ENCODE measurements around the gene ZNF248. TPM values are rescaled to one million over a fixed set of nuclear protein-coding genes. Genes with fewer than 3 reads are reported as not detected.

Gene ZNF248
- total RNA-seq, 1 donor from 2014 or later: 0.75 TPM

GRCh38 chr10:37754538-37755323 is 102.7 kb downstream of the ZNF248 start:
- peaks cover 8% of the 10 kb centered on the region for H3K9me3 Mint-ChIP-seq (ENCODE audit: unreplicated experiment)
- no peaks in the 10 kb centered on the region for H3K36me3 ChIP-seq (ENCODE audit: insufficient read depth, low read length)
- TF ChIP-seq CTCF (IDR thresholded peaks at IDR 0.05; ENCODE audit: insufficient read depth, low read depth, low read length) (no peak), EZH2 (IDR thresholded peaks at IDR 0.05; ENCODE audit: insufficient read depth, low read length) (no peak)

GRCh38 chr10:37752334-37752875 is 105.0 kb downstream of the ZNF248 start:
- no peaks in the 10 kb centered on the region for H3K4me1 ChIP-seq (ENCODE audit: insufficient read depth, low read length)
- no peak overlapping the region for H3K27ac ChIP-seq (ENCODE audit: low read depth, low read length)
- no peaks in the 10 kb centered on the region for H3K27me3 ChIP-seq (ENCODE audit: insufficient read depth, low read length)
- no peak overlapping the region for H3K9ac ChIP-seq (ENCODE audit: low read length)
- H3K9me3 ChIP-seq (ENCODE audit: insufficient read depth, low read depth, low read length): no peaks in the 10 kb centered on the region
- DNase-seq (ENCODE audit: low read depth): no peak
- H3K36me3 Mint-ChIP-seq (ENCODE audit: low read depth, unreplicated experiment): no peaks in the 10 kb centered on the region
- no peak overlapping the region for H3K4me3 Mint-ChIP-seq (ENCODE audit: unreplicated experiment)
- H3K4me1 Mint-ChIP-seq (ENCODE audit: low read depth, unreplicated experiment): no peaks in the 10 kb centered on the region
- no peaks in the 10 kb centered on the region for H4K20me1 ChIP-seq (ENCODE audit: insufficient read depth, low read length)
- H3K79me2 ChIP-seq (ENCODE audit: insufficient read depth, low read length): no peaks in the 10 kb centered on the region
- no peaks in the 10 kb centered on the region for H3K27me3 Mint-ChIP-seq (ENCODE audit: low read depth, unreplicated experiment)
- H3K27ac Mint-ChIP-seq (ENCODE audit: unreplicated experiment): no peak overlapping the region
- FAIRE-seq: no peak
- TF ChIP-seq CTCF (IDR thresholded peaks at IDR 0.05; ENCODE audit: insufficient read depth, low read depth, low read length): no peak
- TF ChIP-seq EZH2 (IDR thresholded peaks at IDR 0.05; ENCODE audit: insufficient read depth, low read length): no peak
- H3K9me3 Mint-ChIP-seq (ENCODE audit: unreplicated experiment): peaks cover 18% of the 10 kb centered on the region
- no peak overlapping the region for H3K4me3 ChIP-seq (ENCODE audit: insufficient read depth, low read depth, low read length)
- no peaks in the 10 kb centered on the region for H3K36me3 ChIP-seq (ENCODE audit: insufficient read depth, low read length)
- H3K4me2 ChIP-seq (ENCODE audit: low read length): no peak overlapping the region
- H2AFZ ChIP-seq (ENCODE audit: low read depth, low read length): no peak overlapping the region

More at GRCh38 chr10:37754538-37755323, 102.7 kb downstream of the ZNF248 start:
- Mint-ChIP-seq H3K4me1 (ENCODE audit: low read depth, unreplicated experiment) (no peaks in the 10 kb centered on the region), H3K4me3 (ENCODE audit: unreplicated experiment) (no peak overlapping the region), H3K27me3 (ENCODE audit: low read depth, unreplicated experiment) (no peaks in the 10 kb centered on the region), H3K27ac (ENCODE audit: unreplicated experiment) (no peak overlapping the region), H3K36me3 (ENCODE audit: low read depth, unreplicated experiment) (no peaks in the 10 kb centered on the region)
- Histone ChIP-seq H3K4me2 (ENCODE audit: low read length) (no peak overlapping the region), H3K9ac (ENCODE audit: low read length) (no peak overlapping the region), H2AFZ (ENCODE audit: low read depth, low read length) (no peak overlapping the region), H3K4me1 (ENCODE audit: insufficient read depth, low read length) (no peaks in the 10 kb centered on the region), H3K27ac (ENCODE audit: low read depth, low read length) (no peak overlapping the region), H3K27me3 (ENCODE audit: insufficient read depth, low read length) (no peaks in the 10 kb centered on the region), H3K79me2 (ENCODE audit: insufficient read depth, low read length) (no peaks in the 10 kb centered on the region), H3K4me3 (ENCODE audit: insufficient read depth, low read depth, low read length) (no peak overlapping the region), H4K20me1 (ENCODE audit: insufficient read depth, low read length) (no peaks in the 10 kb centered on the region), H3K9me3 (ENCODE audit: insufficient read depth, low read depth, low read length) (no peaks in the 10 kb centered on the region)
- no peak for FAIRE-seq
- no peak for DNase-seq (ENCODE audit: low read depth)

DNA sequence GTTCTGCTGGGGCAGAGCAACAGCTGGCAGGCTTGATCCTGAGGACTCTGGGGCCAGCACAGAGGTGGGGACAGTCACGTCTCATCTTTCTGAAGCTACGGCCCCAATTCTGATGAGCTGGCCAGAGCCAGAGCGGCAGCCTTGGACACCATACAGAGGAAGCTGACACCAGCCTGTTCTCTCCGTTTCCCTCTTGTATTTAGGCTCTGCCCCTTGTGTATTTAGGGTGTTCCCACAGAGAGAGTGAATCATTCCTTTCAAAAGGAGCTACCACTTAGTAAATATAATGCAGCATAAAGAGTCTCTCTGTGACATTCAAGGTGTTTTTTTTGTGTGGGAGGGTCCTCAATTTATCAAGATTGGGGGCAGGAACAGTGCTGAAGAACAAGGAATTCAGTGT is 109.2 kb downstream of the ZNF248 start:
- H3K27ac Mint-ChIP-seq (ENCODE audit: unreplicated experiment): no peak overlapping the region
- no peaks in the 10 kb centered on the region for H3K27me3 ChIP-seq (ENCODE audit: insufficient read depth, low read length)
- H4K20me1 ChIP-seq (ENCODE audit: insufficient read depth, low read length): no peaks in the 10 kb centered on the region
- no peaks in the 10 kb centered on the region for H3K79me2 ChIP-seq (ENCODE audit: insufficient read depth, low read length)
- H3K4me3 Mint-ChIP-seq (ENCODE audit: unreplicated experiment): no peak overlapping the region
- no peaks in the 10 kb centered on the region for H3K9me3 ChIP-seq (ENCODE audit: insufficient read depth, low read depth, low read length)
- no peak overlapping the region for H2AFZ ChIP-seq (ENCODE audit: low read depth, low read length)
- no peak overlapping the region for H3K4me3 ChIP-seq (ENCODE audit: insufficient read depth, low read depth, low read length)
- peaks cover 13% of the 10 kb centered on the region for H3K9me3 Mint-ChIP-seq (ENCODE audit: unreplicated experiment)
- TF ChIP-seq CTCF (IDR thresholded peaks at IDR 0.05; ENCODE audit: insufficient read depth, low read depth, low read length) (no peak), EZH2 (IDR thresholded peaks at IDR 0.05; ENCODE audit: insufficient read depth, low read length) (no peak)
- H3K27ac ChIP-seq (ENCODE audit: low read depth, low read length): no peak overlapping the region
- no peaks in the 10 kb centered on the region for H3K36me3 Mint-ChIP-seq (ENCODE audit: low read depth, unreplicated experiment)
- H3K4me2 ChIP-seq (ENCODE audit: low read length): no peak overlapping the region
- no peaks in the 10 kb centered on the region for H3K4me1 Mint-ChIP-seq (ENCODE audit: low read depth, unreplicated experiment)
- no peaks in the 10 kb centered on the region for H3K4me1 ChIP-seq (ENCODE audit: insufficient read depth, low read length)
- H3K36me3 ChIP-seq (ENCODE audit: insufficient read depth, low read length): no peaks in the 10 kb centered on the region
- FAIRE-seq (no peak), DNase-seq (ENCODE audit: low read depth) (no peak)
- no peaks in the 10 kb centered on the region for H3K27me3 Mint-ChIP-seq (ENCODE audit: low read depth, unreplicated experiment)
- H3K9ac ChIP-seq (ENCODE audit: low read length): no peak overlapping the region

Data from astrocyte (in vitro differentiated cells and primary cell).